ENCODE measurements around the gene ADCY3. TPM values are rescaled to one million over a fixed set of nuclear protein-coding genes. Genes with fewer than 3 reads are reported as not detected.

ADCY3 gene
- total and polyA plus RNA-seq, 10 donors, result 36.5 to 61.5 (median 52.7) TPM

DNA sequence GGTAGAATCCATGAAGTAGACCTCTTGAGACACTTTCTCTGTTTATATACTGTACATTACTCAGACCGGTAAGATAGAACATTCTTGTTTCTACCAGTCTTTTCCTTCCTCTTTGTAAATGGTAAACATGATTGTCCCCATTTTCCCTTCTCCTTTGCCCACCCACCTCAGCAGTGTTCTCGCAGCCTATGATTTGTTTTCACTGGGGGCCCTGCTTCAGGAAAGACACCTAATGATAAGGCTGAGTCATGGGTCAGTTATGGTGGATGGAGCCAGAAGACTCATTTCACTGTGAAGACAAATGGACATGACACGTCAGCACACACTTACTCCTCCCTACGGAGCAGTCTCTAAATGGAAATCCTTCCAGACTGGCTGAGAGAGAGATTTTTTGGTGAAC, 103.2 kb downstream of the ADCY3 start:
- peaks cover 0 to 88% (median 37%) of the 10 kb centered on the region in 6 donors for H3K36me3 ChIP-seq
- no peak for DNase-seq
- intact Hi-C loops (cut with DNase I; ENCODE audit: low total_unique reads), result no loop called here
- H3K27ac ChIP-seq, result no peak overlapping the region
- H3K27me3 ChIP-seq (replicated peaks in 1 of 7), result no peaks in the 10 kb centered on the region
- no peaks in the 10 kb centered on the region for H3K9me3 ChIP-seq
- no peak for TF ChIP-seq POLR2AphosphoS5 (IDR thresholded peaks at IDR 0.05)
- no peak for TF ChIP-seq CTCF (IDR thresholded peaks at IDR 0.05 in 8 of 11, conservative IDR thresholded peaks at IDR 0.05 in 3 of 11)
- TF ChIP-seq POLR2A (IDR thresholded peaks at IDR 0.05), result no peak
- H3K4me3 ChIP-seq, result no peak overlapping the region
- peaks cover 0 to 8% (median 0%) of the 10 kb centered on the region in 6 donors for H3K4me1 ChIP-seq
- WGBS, 5 donors, result 87 to 93% (median 90%) methylated on average over 4 of the region's 4 CpGs

- Histone ChIP-seq H3K27ac (no peak overlapping the region), H3K9me3 (no peaks in the 10 kb centered on the region), H3K4me3 (no peak overlapping the region), H3K4me1 (peaks cover 0 to 8% (median 0%) of the 10 kb centered on the region in 6 donors), H3K36me3 (peaks cover 0 to 83% (median 34%) of the 10 kb centered on the region in 6 donors), H3K27me3 (replicated peaks in 1 of 7) (no peaks in the 10 kb centered on the region)
- TF ChIP-seq CTCF (IDR thresholded peaks at IDR 0.05 in 8 of 11, conservative IDR thresholded peaks at IDR 0.05 in 3 of 11), result no peak
- no peak for TF ChIP-seq POLR2A (IDR thresholded peaks at IDR 0.05)
- no peak for TF ChIP-seq POLR2AphosphoS5 (IDR thresholded peaks at IDR 0.05)
- whole genome bisulfite sequencing, 5 donors, result 95 to 98% (median 97%) methylated on average over 6 of the region's 6 CpGs
- DNase-seq, result no peak
- intact Hi-C loops (cut with DNase I; ENCODE audit: low total_unique reads), result no loop called here
Measured at GRCh38 chr2:24816404-24816803, 103.6 kb downstream of the ADCY3 start.

DNA sequence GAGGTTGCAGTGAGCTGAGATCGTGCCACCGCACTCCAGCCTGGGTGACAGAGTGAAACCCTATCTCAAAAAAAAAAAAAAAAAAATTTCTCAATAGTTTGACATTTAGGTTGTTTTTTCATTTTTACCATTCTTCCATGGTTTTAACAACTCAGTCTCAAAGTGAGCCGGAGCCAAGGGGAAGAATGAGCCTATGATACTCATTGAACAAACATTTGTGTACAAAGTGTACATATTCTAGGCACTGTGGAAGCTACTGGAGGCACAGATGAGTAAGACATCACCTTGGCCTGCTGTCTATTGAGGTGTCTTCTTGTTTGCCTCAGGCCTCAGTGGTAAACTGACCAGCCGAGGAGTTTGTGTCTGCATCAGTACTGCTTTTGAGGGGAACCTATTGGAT, 104.9 kb downstream of the ADCY3 start:
- Histone ChIP-seq H3K4me3 (no peak overlapping the region), H3K27ac (no peak overlapping the region), H3K27me3 (replicated peaks in 1 of 7) (no peaks in the 10 kb centered on the region), H3K4me1 (peaks cover 0 to 8% (median 0%) of the 10 kb centered on the region in 6 donors), H3K36me3 (peaks cover 0 to 71% (median 24%) of the 10 kb centered on the region in 6 donors), H3K9me3 (no peaks in the 10 kb centered on the region)
- no peak for TF ChIP-seq POLR2A (IDR thresholded peaks at IDR 0.05)
- TF ChIP-seq CTCF (IDR thresholded peaks at IDR 0.05 in 8 of 11, conservative IDR thresholded peaks at IDR 0.05 in 3 of 11), result no peak
- no peak for TF ChIP-seq POLR2AphosphoS5 (IDR thresholded peaks at IDR 0.05)
- no peak for DNase-seq
- WGBS, 5 donors, result 90 to 98% (median 96%) methylated on average over 4 of the region's 4 CpGs
- intact Hi-C loops (cut with DNase I; ENCODE audit: low total_unique reads), result no loop called here

- no peak overlapping the region for H3K4me3 ChIP-seq
- no peaks in the 10 kb centered on the region for H3K9me3 ChIP-seq
- intact Hi-C loops (cut with DNase I; ENCODE audit: low total_unique reads), result no loop called here
- H3K4me1 ChIP-seq, result peaks cover 0 to 8% (median 0%) of the 10 kb centered on the region in 6 donors
- H3K36me3 ChIP-seq, result peaks cover 0 to 64% (median 19%) of the 10 kb centered on the region in 6 donors
- TF ChIP-seq POLR2AphosphoS5 (IDR thresholded peaks at IDR 0.05) (no peak), CTCF (IDR thresholded peaks at IDR 0.05 in 8 of 11, conservative IDR thresholded peaks at IDR 0.05 in 3 of 11) (no peak), POLR2A (IDR thresholded peaks at IDR 0.05) (no peak)
- WGBS, 5 donors, result 90 to 96% (median 94%) methylated on average over 4 of the region's 4 CpGs
- no peak for DNase-seq
- no peaks in the 10 kb centered on the region for H3K27me3 ChIP-seq (replicated peaks in 1 of 7)
- H3K27ac ChIP-seq, result no peak overlapping the region
Measured at GRCh38 chr2:24814516-24814915, 105.5 kb downstream of the ADCY3 start.
